Hepatocyte (in vitro differentiated cells): ENCODE results near the gene DCAF5.

ENCODE experiments used
- CTCF ChIP-seq: fragments of 200-600 bp; sonication (generic); IDR thresholded peaks from 2 replicates; pipeline ENCODE4 v1.5.1; 2016; ENCODE audit warnings: antibody characterized with exemption, mild to moderate bottlenecking; ENCODE audit not compliant: poor library complexity
- EZH2 ChIP-seq: fragments of 200-600 bp; sonication (generic); IDR thresholded peaks from 2 replicates; pipeline ENCODE4 v1.6.1; 2016; ENCODE audit warnings: antibody characterized with exemption, mild to moderate bottlenecking, borderline replicate concordance

DNA sequence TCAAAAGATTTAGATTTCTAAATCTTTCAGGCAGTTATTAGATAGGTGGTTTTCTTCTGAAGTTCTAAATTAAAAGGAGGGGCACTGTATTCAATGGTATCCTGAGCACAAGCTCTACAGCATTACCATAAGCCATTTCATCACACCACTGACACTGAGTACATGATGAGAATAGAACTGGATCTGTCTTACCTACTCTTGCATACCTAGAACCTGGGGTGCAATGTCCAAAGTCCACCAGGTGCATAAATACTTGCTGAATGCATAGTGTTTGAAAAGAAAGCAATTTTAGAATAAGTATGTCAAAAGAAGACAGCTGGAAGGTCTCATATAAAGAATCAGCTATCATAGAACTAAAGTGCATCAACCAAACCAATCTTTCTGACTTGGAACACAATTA, 88.3 kb downstream of the DCAF5 start:
- TF ChIP-seq CTCF (no peak), EZH2 (no peak)
